Upper lobe of left lung (tissue), 6 donors: ENCODE data around the gene CDK5R1. TPM values are rescaled to one million over a fixed set of nuclear protein-coding genes. Genes with fewer than 3 reads are reported as not detected.

Source experiments
- ATAC-seq, 2 donors: fragments of 200-7000 bp; cut with Tn5 transposase; one replicate each; pipeline ENCODE4 v1.9.1; 2022; ENCODE audit warnings: mild to moderate bottlenecking in 2 of 2, moderate library complexity in 2 of 2; ENCODE audit not compliant: low FRiP score in 2 of 2
- DNase-seq, 2 donors: peaks; one replicate each; pipeline ENCODE4 v3.0.0-alpha.2; 2019 to 2020
- H3K27ac ChIP-seq, 4 donors: fragments of 200-600 bp; sonication (generic); one replicate each; pipeline ENCODE4 v1.5.1; 2016 to 2019
- H3K27me3 ChIP-seq, 4 donors: fragments of 200-600 bp; sonication (generic); one replicate each; pipeline ENCODE4 v1.5.1; 2017 to 2019
- H3K36me3 ChIP-seq, 4 donors: fragments of 200-600 bp; sonication (generic); one replicate each; pipeline ENCODE4 v1.5.1; 2016 to 2019
- H3K4me1 ChIP-seq, 4 donors: fragments of 200-600 bp; sonication (generic); one replicate each; pipeline ENCODE4 v1.5.1; 2018 to 2019
- H3K4me3 ChIP-seq, 4 donors: fragments of 200-600 bp; sonication (generic); one replicate each; pipeline ENCODE4 v1.5.1; 2017 to 2019; ENCODE audit warnings: mild to moderate bottlenecking in 2 of 4, moderate library complexity in 1 of 4
- H3K9me3 ChIP-seq, 4 donors: fragments of 200-600 bp; sonication (generic); one replicate each; pipeline ENCODE4 v1.5.1; 2018 to 2019
- CTCF ChIP-seq, 6 experiments: fragments of 450-650 bp in 4 of 6; fragments of 200-600 bp in 2 of 6; sonication (generic) in 2 of 6; IDR thresholded peaks; one replicate each; pipeline ENCODE4 v1.5.1; 2016 to 2019; ENCODE audit warnings: antibody characterized with exemption in 6 of 6
- EP300 ChIP-seq, 4 donors: sonication (generic); formaldehyde crosslinking; IDR thresholded peaks; one replicate each; pipeline ENCODE4 v1.5.1; 2017; ENCODE audit warnings: antibody characterized with exemption in 4 of 4, control low read depth in 2 of 4
- POLR2A ChIP-seq, 4 donors: fragments of 450-650 bp; IDR thresholded peaks; one replicate each; pipeline ENCODE4 v1.5.1; 2016 to 2017; ENCODE audit warnings: antibody characterized with exemption in 4 of 4, mild to moderate bottlenecking in 2 of 4
- POLR2AphosphoS5 ChIP-seq, 2 donors: sonication (generic); formaldehyde crosslinking; IDR thresholded peaks; one replicate each; pipeline ENCODE4 v1.5.1; 2017; ENCODE audit warnings: antibody characterized with exemption in 2 of 2
- WGBS, 2 donors: methylation state at CpG; one replicate each; pipeline ENCODE4 v1.1.5; 2017 to 2018; 5-methylcytosine and 5-hydroxymethylcytosine counted together
- total RNA-seq, 6 donors: library from RNA; depleted of rRNA in 4 of 6; stranded (reverse); fragments of >200 nt in 4 of 6; gene quantifications; one replicate each; pipeline versions ENCODE4 v1.1.0 to v1.2.1, GENCODE V29; 2016 to 2021
- donor health status: DM: no; HTN: no; CAD: no; lungs with moderate emphysema.
- donor health status: DM: no; HTN: yes; CAD: no; lungs with severe emphysema.

Gene CDK5R1
- total RNA-seq, result 1 to 10 TPM in 4 of 6 donors, under 1 TPM in 2; 0.76 to 3.1 (median 1.5) TPM

DNA sequence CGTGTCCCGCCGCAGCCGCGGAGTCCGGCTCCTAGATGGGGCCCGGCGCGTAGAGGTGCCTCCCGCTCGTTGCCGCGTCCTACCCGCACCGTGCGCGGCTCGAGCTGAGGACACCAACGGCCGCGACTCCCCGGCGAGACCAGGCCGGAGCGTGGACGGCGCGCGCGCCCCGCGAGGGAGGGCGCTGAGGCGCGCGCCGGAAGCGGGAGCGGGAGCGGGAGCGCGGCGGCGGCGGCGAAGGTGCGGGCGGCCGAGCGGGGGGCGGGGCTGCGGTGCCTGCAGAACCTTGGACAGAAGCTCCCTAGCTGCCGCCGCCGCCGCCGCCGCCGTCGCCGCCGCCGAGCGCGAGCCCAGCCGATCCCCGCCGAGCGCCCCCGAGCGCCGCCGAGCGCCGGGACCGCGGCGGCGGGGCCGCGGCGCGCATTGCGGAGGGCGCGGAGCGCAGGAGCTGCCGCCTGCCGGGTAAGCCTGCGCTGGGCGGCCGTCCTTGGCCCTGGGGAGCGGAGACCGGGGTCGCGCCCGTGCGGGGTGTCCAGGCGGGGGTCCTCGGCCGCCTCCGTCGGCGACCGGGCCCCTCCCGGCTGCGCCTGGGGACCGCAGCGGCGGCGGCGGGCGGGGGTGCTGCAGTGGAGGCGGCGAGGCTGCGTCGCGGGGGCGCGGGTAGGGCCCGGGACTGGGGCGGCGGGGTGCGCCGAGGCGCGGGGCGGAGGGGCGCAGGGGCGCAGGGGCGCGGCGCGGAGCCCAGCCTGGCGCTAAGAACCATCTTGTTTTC lies at the start of gene CDK5R1:
CDK5R1 (plus strand) TSS at position 293 of the 772 bp plus-strand sequence. CDS start 628 bp downstream, outside the sequence.
- 1% methylated on average over 25 to 45 of the region's 135 CpGs for WGBS, 2 donors
- Histone ChIP-seq H3K27me3 (no peaks in the 10 kb centered on the region), H3K36me3 (peaks cover 0 to 7% (median 3%) of the 10 kb centered on the region in 4 donors), H3K4me1 (peaks cover 14 to 29% (median 18%) of the 10 kb centered on the region in 4 donors), H3K9me3 (no peaks in the 10 kb centered on the region), H3K4me3 (peak within 1 kb of the TSS; percentile 55 to 88 (median 72)), H3K27ac (peak within 1 kb of the TSS; percentile 56 to 71 (median 65))
- no peak for TF ChIP-seq EP300 (IDR thresholded peaks at IDR 0.05)
- peak in 1 of 6 experiments; percentile 31 for TF ChIP-seq CTCF (IDR thresholded peaks at IDR 0.05)
- peak in 1 of 4 donors; percentile 3 for TF ChIP-seq POLR2A (IDR thresholded peaks at IDR 0.05)
- ATAC-seq, result peak in 1 of 2 donors; percentile 61
- DNase-seq, result peak; percentile 69 to 96

DNA sequence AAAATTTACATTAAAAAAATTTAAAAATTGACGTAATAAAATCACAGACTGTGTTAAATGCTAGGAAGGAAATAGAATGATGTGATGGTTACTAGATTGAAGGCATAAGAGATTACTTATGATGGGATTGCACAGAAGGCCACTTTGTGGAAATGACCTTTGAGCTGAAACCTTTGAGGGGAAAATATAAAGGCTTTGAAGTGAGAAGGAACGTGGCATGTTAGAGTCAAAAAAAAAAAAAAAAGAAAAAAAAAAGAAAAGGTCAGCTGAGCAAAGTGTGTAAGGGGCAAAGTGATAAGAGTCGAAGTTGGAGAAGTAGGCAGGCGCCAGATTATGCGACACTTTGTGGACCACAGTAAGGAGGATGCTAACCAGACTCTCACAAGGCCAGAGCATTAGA lies 46.1 kb upstream of the CDK5R1 start:
- TF ChIP-seq POLR2A (IDR thresholded peaks at IDR 0.05) (no peak), EP300 (IDR thresholded peaks at IDR 0.05) (no peak), POLR2AphosphoS5 (IDR thresholded peaks at IDR 0.05) (no peak), CTCF (IDR thresholded peaks at IDR 0.05) (no peak)
- H3K27ac ChIP-seq, result no peak overlapping the region
- H3K27me3 ChIP-seq, result no peaks in the 10 kb centered on the region
- no peak overlapping the region for H3K4me3 ChIP-seq
- no peak for ATAC-seq
- WGBS, 2 donors, result 70 to 73% methylated on average over 5 of the region's 5 CpGs
- no peak for DNase-seq
- no peaks in the 10 kb centered on the region for H3K9me3 ChIP-seq
- no peaks in the 10 kb centered on the region for H3K36me3 ChIP-seq
- H3K4me1 ChIP-seq, result peaks cover 9 to 13% (median 11%) of the 10 kb centered on the region in 4 donors

GRCh38 chr17:32441886-32442285 lies 44.9 kb upstream of the CDK5R1 start:
- H3K36me3 ChIP-seq, result peaks cover 0 to 4% (median under 1%) of the 10 kb centered on the region in 4 donors
- no peak overlapping the region for H3K4me3 ChIP-seq
- H3K9me3 ChIP-seq, result no peaks in the 10 kb centered on the region
- no peak overlapping the region for H3K27ac ChIP-seq
- H3K4me1 ChIP-seq, result peaks cover 18 to 25% (median 22%) of the 10 kb centered on the region in 4 donors
- no peak for TF ChIP-seq POLR2AphosphoS5 (IDR thresholded peaks at IDR 0.05)
- TF ChIP-seq EP300 (IDR thresholded peaks at IDR 0.05), result no peak
- no peaks in the 10 kb centered on the region for H3K27me3 ChIP-seq
- 69 to 71% methylated on average over 2 of the region's 2 CpGs for WGBS, 2 donors
- ATAC-seq (no peak), DNase-seq (no peak)

GRCh38 chr17:32443827-32444300 lies 42.9 kb upstream of the CDK5R1 start:
- Histone ChIP-seq H3K4me3 (peak overlapping the region; percentile 52 to 86 (median 75)), H3K36me3 (peaks cover 4 to 23% (median 13%) of the 10 kb centered on the region in 4 donors), H3K27ac (peak overlapping the region in 1 of 4 donors; percentile 86), H3K27me3 (no peaks in the 10 kb centered on the region), H3K4me1 (peaks cover 18 to 32% (median 23%) of the 10 kb centered on the region in 4 donors), H3K9me3 (no peaks in the 10 kb centered on the region)
- WGBS, 2 donors, result 11 to 12% methylated on average over 20 to 26 of the region's 29 CpGs
- DNase-seq (no peak), ATAC-seq (peak in 1 of 2 donors; percentile 1)
- TF ChIP-seq POLR2A (IDR thresholded peaks at IDR 0.05) (no peak), CTCF (IDR thresholded peaks at IDR 0.05) (peak in 1 of 6 experiments; percentile 90)

- H3K27me3 ChIP-seq, result no peaks in the 10 kb centered on the region
- H3K4me1 ChIP-seq, result peaks cover 18 to 32% (median 23%) of the 10 kb centered on the region in 4 donors
- peak; percentile 98 to 99 for ATAC-seq
- peak; percentile 99 for DNase-seq
- H3K27ac ChIP-seq, result peak within 1 kb of the TSS; percentile 86 to 91 (median 86)
- H3K9me3 ChIP-seq, result no peaks in the 10 kb centered on the region
- WGBS, 2 donors, result 0% methylated on average over 9 of the region's 74 CpGs; no CpG with 5 or more reads in 1 of the 2 donors
- H3K36me3 ChIP-seq, result peaks cover 4 to 30% (median 18%) of the 10 kb centered on the region in 4 donors
- H3K4me3 ChIP-seq, result peak within 1 kb of the TSS; percentile 67 to 93 (median 84)
- no peak for TF ChIP-seq EP300 (IDR thresholded peaks at IDR 0.05)
- peak; percentile 40 to 72 for TF ChIP-seq POLR2AphosphoS5 (IDR thresholded peaks at IDR 0.05)
- TF ChIP-seq POLR2A (IDR thresholded peaks at IDR 0.05), result peak in 3 of 4 donors; percentile 45 to 78 (median 78)
- TF ChIP-seq CTCF (IDR thresholded peaks at IDR 0.05), result peak in 5 of 6 experiments; percentile 74 to 94 (median 81)
These were observed 42.3 kb upstream of the CDK5R1 start, which contains the start of gene PSMD11 for GRCh38 chr17:32444301-32445073. Gene PSMD11 (plus strand): TSS chr17:32444510. CDS start chr17:32444524, 14 bp downstream.
